K562 (cell line): Measurements from ENCODE around the gene NACC1. TPM values are rescaled to one million over a fixed set of nuclear protein-coding genes. Genes with fewer than 3 reads are reported as not detected.

Source experiments
- BRF1 ChIP-seq: IDR thresholded peaks from 3 replicates; pipeline ENCODE4 v1.6.1; 2011; ENCODE audit warnings: borderline replicate concordance, mild to moderate bottlenecking; ENCODE audit not compliant: insufficient read length; ENCODE audit errors: extremely low read depth
- CREB5 ChIP-seq: fragments of 250-450 bp; sonication (Bioruptor Pico); IDR thresholded peaks from 2 replicates; pipeline ENCODE4 v1.5.0; 2020; ENCODE audit warnings: mild to moderate bottlenecking
- E2F6 ChIP-seq, 2 experiments: IDR thresholded peaks; 2 replicates each; pipeline ENCODE4 v1.6.1; 2011; ENCODE audit warnings: borderline replicate concordance in 1 of 2, control low read depth in 1 of 2, low read depth in 1 of 2, low read length in 1 of 2, mild to moderate bottlenecking in 1 of 2, mixed read lengths in 1 of 2, moderate library complexity in 1 of 2; ENCODE audit not compliant: insufficient read depth in 1 of 2, insufficient read length in 1 of 2, poor library complexity in 1 of 2, severe bottlenecking in 1 of 2; ENCODE audit errors: extremely low read depth in 1 of 2
- IRF1 ChIP-seq: sonication (generic); formaldehyde crosslinking; IDR thresholded peaks from 2 replicates; pipeline ENCODE4 v1.8.0; 2022; ENCODE audit warnings: missing genetic modification reagents, mild to moderate bottlenecking, borderline replicate concordance
- MEIS2 ChIP-seq: fragments of 450-650 bp; IDR thresholded peaks from 2 replicates; pipeline ENCODE4 v1.6.1; 2014; ENCODE audit warnings: mild to moderate bottlenecking; ENCODE audit not compliant: partially characterized antibody
- POLR2AphosphoS5 ChIP-seq: IDR thresholded peaks from 2 replicates; pipeline ENCODE4 v1.6.1; 2011; ENCODE audit warnings: mild to moderate bottlenecking, low read depth, low read length, moderate library complexity; ENCODE audit not compliant: control insufficient read depth, insufficient read depth
- POLR2H ChIP-seq: IDR thresholded peaks from 2 replicates; pipeline ENCODE4 v1.6.1; 2016; ENCODE audit warnings: missing genetic modification characterization, low read depth, mild to moderate bottlenecking, control low read depth, missing compliant biosample characterization, moderate library complexity
- SIN3A ChIP-seq, 2 experiments: fragments of 150-350 bp in 1 of 2; IDR thresholded peaks; 2 replicates each; pipeline ENCODE4 v1.6.1; 2011 to 2016; ENCODE audit warnings: borderline replicate concordance in 2 of 2, low read depth in 2 of 2, low read length in 2 of 2, mild to moderate bottlenecking in 2 of 2, moderate library complexity in 2 of 2; ENCODE audit not compliant: control insufficient read depth in 1 of 2
- SNIP1 ChIP-seq: fragments of 450-650 bp; IDR thresholded peaks from 2 replicates; pipeline ENCODE4 v1.7.1; 2017; ENCODE audit warnings: low read depth, mild to moderate bottlenecking
- SRSF9 ChIP-seq: fragments of 200-400 bp; formaldehyde crosslinking; IDR thresholded peaks from 2 replicates; pipeline ENCODE4 v1.6.1; 2017; ENCODE audit warnings: low read depth, low read length, borderline replicate concordance
- USF2 ChIP-seq: sonication (generic); formaldehyde crosslinking; IDR thresholded peaks from 2 replicates; pipeline ENCODE4 v1.5.0; 2020; ENCODE audit warnings: missing genetic modification reagents
- ZBTB5 ChIP-seq: fragments of 450-650 bp; IDR thresholded peaks from 2 replicates; pipeline ENCODE4 v1.6.1; 2017; ENCODE audit warnings: antibody characterized with exemption
- ZNF668 ChIP-seq: fragments of 250-450 bp; sonication (Bioruptor Pico); IDR thresholded peaks from 2 replicates; pipeline ENCODE4 v1.8.0; 2022; ENCODE audit warnings: mild to moderate bottlenecking, inconsistent platforms
- ZNF695 ChIP-seq: fragments of 450-650 bp; formaldehyde crosslinking; IDR thresholded peaks from 2 replicates; pipeline ENCODE4 v1.4.0; 2020; ENCODE audit warnings: mild to moderate bottlenecking, moderate library complexity
- ZNF740 ChIP-seq, 3 experiments: fragments of 200-800 bp in 1 of 3; sonication (Bioruptor generic) in 1 of 3; sonication (generic) in 1 of 3; formaldehyde crosslinking in 1 of 3; IDR thresholded peaks; 2 replicates each; pipeline versions ENCODE4 v1.6.1 to v1.8.0; 2016 to 2022; ENCODE audit warnings: mild to moderate bottlenecking in 2 of 3, missing compliant biosample characterization in 2 of 3, missing genetic modification characterization in 2 of 3, missing genetic modification reagents in 1 of 3
- ZNF75A ChIP-seq: fragments of 450-650 bp; formaldehyde crosslinking; IDR thresholded peaks from 2 replicates; pipeline ENCODE4 v1.4.0; 2020; ENCODE audit warnings: mild to moderate bottlenecking
- polyA plus RNA-seq, 8 experiments: library from polyadenylated mRNA; depleted of rRNA in 4 of 8; stranded (reverse) in 5 of 8; unstranded in 3 of 8; fragments of >200 nt; fragmentation: Nextera tagmentation in 2 of 8; fragmentation: Illumina TruSeq in 1 of 8; extraction: Ambion mirVana in 2 of 8; extraction: Trizol in 1 of 8; gene quantifications; 2 replicates each; pipeline versions ENCODE4 v1.2.1 to v1.2.3, GENCODE V29; 2011 to 2014; ENCODE audit warnings: inconsistent platforms in 1 of 8, missing spikeins in 1 of 8
- total RNA-seq, 7 experiments: library from RNA; depleted of rRNA in 6 of 7; stranded (reverse); fragments of >200 nt in 6 of 7; fragmentation: Illumina TruSeq in 2 of 7; extraction: Trizol in 2 of 7; gene quantifications; 2 replicates each; pipeline versions ENCODE4 v1.2.1 to v1.2.3, GENCODE V29; 2011 to 2021; ENCODE audit warnings: low replicate concordance in 1 of 7

The NACC1 gene
- total and polyA plus RNA-seq, 9 of the 15 experiments (the other 6 are each of a cell fraction or from before 2014, with no cell fraction given), result 0.04 to 96.6 (median 25.8) TPM

- TF ChIP-seq USF2 (CRISPR knock-in tag) (no peak; the same call in 1 of the 2 replicates), ZNF75A (CRISPR knock-in tag) (no peak), BRF1 (no peak), ZNF695 (CRISPR knock-in tag) (no peak), POLR2AphosphoS5 (peak; percentile 80), MEIS2 (peak; percentile 37), CREB5 (no peak), SNIP1 (no peak; the same call in 1 of the 2 replicates), SRSF9 (no peak), IRF1 (no peak), ZBTB5 (0 out of 2 replicates have a peak, but pooled peaks have one; percentile 2), ZNF740 (CRISPR knock-in tag; IDR thresholded peaks at IDR 0.05) (no peak), ZNF740 (tag; IDR thresholded peaks at IDR 0.05) (no peak), POLR2H (tag) (peak; percentile 77; the same call in 1 of the 2 replicates), ZNF668 (CRISPR knock-in tag) (no peak), E2F6 (IDR thresholded peaks at IDR 0.05; ENCODE audit: borderline replicate concordance in 1 of 2, extremely low read depth in 1 of 2, insufficient read depth in 1 of 2, insufficient read length in 1 of 2, low read depth in 1 of 2, low read length in 1 of 2, poor library complexity in 1 of 2, severe bottlenecking in 1 of 2) (peak in 1 of 2 experiments; percentile 23), SIN3A (IDR thresholded peaks at IDR 0.05; ENCODE audit: borderline replicate concordance in 2 of 2, control insufficient read depth in 1 of 2, low read depth in 2 of 2, low read length in 2 of 2) (peak in 1 of 2 experiments; percentile 64; a peak in 1 of 4 replicates)
These were observed 37.7 kb downstream of the NACC1 start (continued) for GRCh38 chr19:13155472-13156359.
